AG09309 (cell line): ENCODE data around the gene CCBE1.
"Not testable (repeated sequence)": the region's sequence is repeated elsewhere in the genome, so short reads cannot be mapped to it uniquely, and the experiment has no call there.

Experiments
- DNase-seq: peaks from one replicate; pipeline ENCODE4 v3.0.0-alpha.2; 2010; ENCODE audit warnings: low read depth
- H3K4me3 ChIP-seq: 2 replicates; pipeline ENCODE4 v1.5.1; 2011; ENCODE audit warnings: mild to moderate bottlenecking, low read depth, low read length, moderate library complexity; ENCODE audit not compliant: control insufficient read depth
- CTCF ChIP-seq: IDR thresholded peaks from 2 replicates; pipeline ENCODE4 v1.5.1; 2011; ENCODE audit warnings: mild to moderate bottlenecking, low read depth, low read length, inconsistent platforms; ENCODE audit not compliant: insufficient read depth, control insufficient read depth; ENCODE audit errors: missing control alignments

Gene CCBE1

GRCh38 chr18:59717291-59717690 lies 20.1 kb upstream of the CCBE1 start:
- DNase-seq: no peak
- H3K4me3 ChIP-seq: no peak overlapping the region
- no peak for TF ChIP-seq CTCF

GRCh38 chr18:59715966-59716369 lies 18.7 kb upstream of the CCBE1 start:
- H3K4me3 ChIP-seq: no peak overlapping the region
- DNase-seq: peak; percentile 68
- peak; percentile 15 for TF ChIP-seq CTCF

GRCh38 chr18:59715445-59715844 lies 18.2 kb upstream of the CCBE1 start:
- H3K4me3 ChIP-seq: no peak overlapping the region
- TF ChIP-seq CTCF: no peak

GRCh38 chr18:59714096-59714495 lies 16.9 kb upstream of the CCBE1 start:
- DNase-seq, H3K4me3 ChIP-seq: not testable (repeated sequence)

More at GRCh38 chr18:59715445-59715844, 18.2 kb upstream of the CCBE1 start:
- no peak for DNase-seq

- TF ChIP-seq CTCF: no peak
- no peak overlapping the region for H3K4me3 ChIP-seq
- no peak for DNase-seq
Measured at GRCh38 chr18:59712311-59712710, 15.1 kb upstream of the CCBE1 start.

- DNase-seq: no peak
- no peak overlapping the region for H3K4me3 ChIP-seq
- no peak for TF ChIP-seq CTCF
Measured at GRCh38 chr18:59708988-59709387, 11.8 kb upstream of the CCBE1 start.

- no peak overlapping the region for H3K4me3 ChIP-seq
- TF ChIP-seq CTCF: no peak
- no peak for DNase-seq
Measured at GRCh38 chr18:59707306-59707705, 10.1 kb upstream of the CCBE1 start.

- DNase-seq: no peak
- H3K4me3 ChIP-seq: no peak overlapping the region
- TF ChIP-seq CTCF: no peak
Measured at GRCh38 chr18:59706499-59706898, 9.3 kb upstream of the CCBE1 start.
